Epithelial cell of proximal tubule (primary cell): ENCODE measurements around the gene MFN2. TPM values are rescaled to one million over a fixed set of nuclear protein-coding genes. Genes with fewer than 3 reads are reported as not detected.
"Not testable (repeated sequence)": the region's sequence is repeated elsewhere in the genome, so short reads cannot be mapped to it uniquely, and the experiment has no call there.

Source experiments
- DNase-seq: peaks from one replicate; pipeline ENCODE4 v3.0.0-alpha.2; 2011; ENCODE audit warnings: low read depth
- H3K4me3 ChIP-seq: 2 replicates; pipeline ENCODE4 v1.5.1; 2011; ENCODE audit warnings: low read depth, mild to moderate bottlenecking, low read length
- CTCF ChIP-seq: conservative IDR thresholded peaks from 2 replicates; pipeline ENCODE4 v1.5.1; 2012; ENCODE audit warnings: low read depth, mild to moderate bottlenecking, low read length
- total RNA-seq: library from RNA; depleted of rRNA; stranded (reverse); fragments of >200 nt; gene quantifications from 2 replicates; pipeline ENCODE4 v1.2.3, GENCODE V29; 2015

MFN2 gene
- total RNA-seq, 1 donor from 2014 or later, result 53.6 TPM

GRCh38 chr1:11938722-11939526 lies 41.3 kb upstream of the MFN2 start:
- DNase-seq, result no peak
- H3K4me3 ChIP-seq, result no peak overlapping the region
- no peak for TF ChIP-seq CTCF

GRCh38 chr1:11939794-11940193 lies 40.5 kb upstream of the MFN2 start:
- not testable (repeated sequence) for H3K4me3 ChIP-seq, DNase-seq

GRCh38 chr1:11940260-11940921 lies 39.9 kb upstream of the MFN2 start:
- no peak for DNase-seq
- H3K4me3 ChIP-seq, result no peak overlapping the region
- TF ChIP-seq CTCF, result no peak

GRCh38 chr1:11942280-11942679 lies 38.0 kb upstream of the MFN2 start:
- no peak overlapping the region for H3K4me3 ChIP-seq
- no peak for TF ChIP-seq CTCF

GRCh38 chr1:11943619-11944018 lies 36.6 kb upstream of the MFN2 start:
- no peak overlapping the region for H3K4me3 ChIP-seq
- TF ChIP-seq CTCF, result no peak
- DNase-seq, result no peak

More at GRCh38 chr1:11942280-11942679, 38.0 kb upstream of the MFN2 start:
- no peak for DNase-seq

GRCh38 chr1:11944358-11944931 lies 35.8 kb upstream of the MFN2 start:
- TF ChIP-seq CTCF, result no peak
- no peak overlapping the region for H3K4me3 ChIP-seq
- DNase-seq, result no peak

- H3K4me3 ChIP-seq, result no peak overlapping the region
- no peak for DNase-seq
- no peak for TF ChIP-seq CTCF
Observed at GRCh38 chr1:11946647-11947046, 33.6 kb upstream of the MFN2 start.
